K562 (cell line): ENCODE results near the gene CFAP251. TPM values are rescaled to one million over a fixed set of nuclear protein-coding genes. Genes with fewer than 3 reads are reported as not detected.

ENCODE experiments used
- ATAC-seq: fragments of 200-7000 bp; cut with Tn5 transposase; 3 replicates; pipeline ENCODE4 v1.9.1; 2020; ENCODE audit warnings: moderate library complexity
- BruUV-seq: library from RNA; stranded (reverse); fragments of 400-500 nt; replicated peaks from 2 replicates; lab custom pipeline; 2021; lab: Mats Ljungman, UMichigan
- CTCF ChIA-PET: fragments of 300-600 bp; formaldehyde crosslinking; extraction: SDS; loops from one replicate; lab custom pipeline; 2021; ENCODE audit warnings: low intra/inter-chr PET ratio; lab: Yijun Ruan, JAX
- POLR2A ChIA-PET: fragments of 300-600, 350-650 bp; sonication (Branson Sonifier 250); formaldehyde crosslinking; extraction: SDS; loops from one replicate; lab custom pipeline; 2021; ENCODE audit warnings: antibody characterized with exemption, inconsistent platforms; lab: Yijun Ruan, JAX
- DNase-seq, 4 experiments: peaks; one replicate each; pipeline versions ENCODE4 v3.0.0 to v3.0.0-alpha.2; 2011 to 2018; ENCODE audit warnings: low spot score in 3 of 4, mixed read lengths in 3 of 4; ENCODE audit errors: extremely low read depth in 1 of 4
- FAIRE-seq: peaks from 2 replicates; lab custom pipeline; 2011; peaks lifted over from hg19 to GRCh38; lab: Jason Lieb, UNC
- H2AFZ ChIP-seq: 2 replicates; pipeline ENCODE4 v1.6.0; 2011; ENCODE audit warnings: low read depth, low read length, control low read depth, inconsistent platforms
- H3K27ac ChIP-seq: fragments of 200-600 bp; 3 replicates; pipeline ENCODE4 v1.8.0; 2011; ENCODE audit warnings: low read depth, mild to moderate bottlenecking, control low read depth, inconsistent platforms, low read length, moderate library complexity, mixed read lengths; ENCODE audit errors: extremely low read depth
- H3K27me3 ChIP-seq, 2 experiments: fragments of 300-600 bp in 1 of 2; 2 replicates in 1 of 2; 3 replicates in 1 of 2; pipeline versions ENCODE4 v1.6.0 to v1.8.0; 2011; ENCODE audit warnings: inconsistent platforms in 2 of 2, low read length in 2 of 2, mild to moderate bottlenecking in 1 of 2, mixed read lengths in 1 of 2, moderate library complexity in 1 of 2; ENCODE audit not compliant: control insufficient read depth in 2 of 2, insufficient read depth in 2 of 2
- H3K36me3 ChIP-seq: fragments of 300-600 bp; 3 replicates; pipeline ENCODE4 v1.8.0; 2011; ENCODE audit warnings: mild to moderate bottlenecking, low read length, inconsistent platforms; ENCODE audit not compliant: control insufficient read depth, insufficient read depth
- H3K4me1 ChIP-seq, 2 experiments: fragments of 200-600 bp in 1 of 2; replicated peaks in 1 of 2; 2 replicates in 1 of 2; 3 replicates in 1 of 2; pipeline versions ENCODE4 v1.5.1 to v1.8.0; 2011; ENCODE audit warnings: inconsistent platforms in 2 of 2, low read length in 2 of 2, mild to moderate bottlenecking in 1 of 2, mixed read lengths in 1 of 2, moderate library complexity in 1 of 2; ENCODE audit not compliant: control insufficient read depth in 2 of 2, insufficient read depth in 2 of 2
- H3K4me2 ChIP-seq: 2 replicates; pipeline ENCODE4 v1.6.1; 2011; ENCODE audit warnings: low read length, control low read depth, inconsistent platforms, mixed read lengths; ENCODE audit not compliant: insufficient read depth
- H3K4me3 ChIP-seq: fragments of 200-600 bp; sonication (generic), shearing (Covaris generic); 2 replicates; pipeline ENCODE4 v1.5.1; 2016; ENCODE audit warnings: control low read depth, inconsistent platforms
- H3K79me2 ChIP-seq: fragments of 200-600 bp; 3 replicates; pipeline ENCODE4 v1.8.0; 2011; ENCODE audit warnings: low read length, inconsistent platforms; ENCODE audit not compliant: control insufficient read depth, insufficient read depth
- H3K9ac ChIP-seq, 2 experiments: 2 replicates each; pipeline versions ENCODE4 v1.6.0 to v1.6.1; 2011; ENCODE audit warnings: low read depth in 2 of 2, low read length in 2 of 2, control low read depth in 1 of 2, inconsistent platforms in 1 of 2, mild to moderate bottlenecking in 1 of 2, mixed read lengths in 1 of 2; ENCODE audit not compliant: insufficient read depth in 1 of 2
- H3K9me1 ChIP-seq: one replicate; pipeline ENCODE4 v1.6.0; 2011; ENCODE audit warnings: inconsistent platforms, mild to moderate bottlenecking, low read length, moderate library complexity; ENCODE audit not compliant: control insufficient read depth, insufficient read depth
- H3K9me3 ChIP-seq: replicated peaks from 2 replicates; pipeline ENCODE4 v1.5.1; 2011; ENCODE audit warnings: low read depth, low read length, inconsistent platforms; ENCODE audit not compliant: control insufficient read depth, insufficient read depth
- H4K20me1 ChIP-seq: replicated peaks from 2 replicates; pipeline ENCODE4 v1.6.1; 2011; ENCODE audit warnings: low read length, inconsistent platforms, mixed read lengths; ENCODE audit not compliant: control insufficient read depth, insufficient read depth
- ASH1L ChIP-seq: fragments of 450-650 bp; IDR thresholded peaks from 2 replicates; pipeline ENCODE4 v1.6.1; 2018; ENCODE audit warnings: borderline replicate concordance, mild to moderate bottlenecking, low read depth; ENCODE audit not compliant: partially characterized antibody
- DACH1 ChIP-seq: fragments of 450-650 bp; IDR thresholded peaks from 2 replicates; pipeline ENCODE4 v1.6.1; 2018; ENCODE audit not compliant: partially characterized antibody
- HOXB6 ChIP-seq: fragments of 250-450 bp; sonication (Bioruptor Pico); IDR thresholded peaks from 2 replicates; pipeline ENCODE4 v1.5.1; 2022; ENCODE audit warnings: mild to moderate bottlenecking, borderline replicate concordance
- MAFF ChIP-seq: IDR thresholded peaks from 2 replicates; pipeline ENCODE4 v1.6.1; 2012; ENCODE audit warnings: low read length, improper control_type of control experiment
- NR2F6 ChIP-seq: fragments of 450-650 bp; formaldehyde crosslinking; IDR thresholded peaks from 2 replicates; pipeline ENCODE4 v1.4.0; 2020; ENCODE audit warnings: mild to moderate bottlenecking
- RBM25 ChIP-seq: fragments of 200-400 bp; formaldehyde crosslinking; IDR thresholded peaks from 2 replicates; pipeline ENCODE4 v1.6.1; 2018; ENCODE audit warnings: low read length, low read depth, moderate library complexity; ENCODE audit not compliant: severe bottlenecking
- ZKSCAN1 ChIP-seq: fragments of 150-350 bp; IDR thresholded peaks from 2 replicates; pipeline ENCODE4 v1.6.1; 2016; ENCODE audit warnings: low read depth, low read length
- ZNF274 ChIP-seq: IDR thresholded peaks from 2 replicates; pipeline ENCODE4 v1.6.1; 2011; ENCODE audit warnings: low read depth, mild to moderate bottlenecking, low read length, moderate library complexity, borderline replicate concordance
- WGBS: fragments of 100-300 bp; shearing (Covaris generic); methylation state at CpG from one replicate; pipeline ENCODE4 v1.1.6; 2016; ENCODE audit warnings: low coverage, mixed read lengths; ENCODE audit not compliant: insufficient coverage; ENCODE audit errors: missing lambda C conversion rate; 5-methylcytosine and 5-hydroxymethylcytosine counted together
- in situ Hi-C: fragments of 300-500 bp; cut with MboI; formaldehyde crosslinking; loops from 4 replicates; pipeline ENCODE4 v1.15.0; 2018; ENCODE audit warnings: inconsistent platforms, mixed read lengths
- intact Hi-C: fragments of 100-400 bp; cut with micrococcal nuclease; formaldehyde crosslinking; loops from 2 replicates; pipeline ENCODE4 v1.14.2; 2022
- polyA plus RNA-seq, 8 experiments: library from polyadenylated mRNA; depleted of rRNA in 4 of 8; stranded (reverse) in 5 of 8; unstranded in 3 of 8; fragments of >200 nt; fragmentation: Nextera tagmentation in 2 of 8; fragmentation: Illumina TruSeq in 1 of 8; extraction: Ambion mirVana in 2 of 8; extraction: Trizol in 1 of 8; gene quantifications; 2 replicates each; pipeline versions ENCODE4 v1.2.1 to v1.2.3, GENCODE V29; 2011 to 2014; ENCODE audit warnings: inconsistent platforms in 1 of 8, missing spikeins in 1 of 8
- total RNA-seq, 7 experiments: library from RNA; depleted of rRNA in 6 of 7; stranded (reverse); fragments of >200 nt in 6 of 7; fragmentation: Illumina TruSeq in 2 of 7; extraction: Trizol in 2 of 7; gene quantifications; 2 replicates each; pipeline versions ENCODE4 v1.2.1 to v1.2.3, GENCODE V29; 2011 to 2021; ENCODE audit warnings: low replicate concordance in 1 of 7
- TF ChIP-seq, protein P1 (sequence below): fragments of 250-450 bp; sonication (Bioruptor Pico); IDR thresholded peaks from 2 replicates; pipeline ENCODE4 v1.5.0; 2022; ENCODE audit warnings: mild to moderate bottlenecking
- TF ChIP-seq, protein P2 (sequence below): fragments of 250-450 bp; sonication (Bioruptor Pico); IDR thresholded peaks from 2 replicates; pipeline ENCODE4 v1.5.0; 2021
- TF ChIP-seq, protein P3 (sequence below): IDR thresholded peaks from 2 replicates; pipeline ENCODE4 v1.6.1; 2011; ENCODE audit not compliant: insufficient read length; ENCODE audit errors: extremely low read depth
- TF ChIP-seq, protein P4 (sequence below): fragments of 200-800 bp; sonication (Bioruptor generic); IDR thresholded peaks from 2 replicates; pipeline ENCODE4 v1.6.1; 2017; ENCODE audit warnings: missing genetic modification characterization, missing compliant biosample characterization
- TF ChIP-seq, protein P5 (sequence below): fragments of 250-450 bp; sonication (Bioruptor Pico); IDR thresholded peaks from 2 replicates; pipeline ENCODE4 v1.4.0; 2020; ENCODE audit warnings: mild to moderate bottlenecking
- TF ChIP-seq, protein P6 (sequence below): fragments of 200-400 bp; formaldehyde crosslinking; IDR thresholded peaks from 2 replicates; pipeline ENCODE4 v1.6.1; 2017; ENCODE audit warnings: mild to moderate bottlenecking, low read depth, low read length, moderate library complexity

Gene CFAP251
- total and polyA plus RNA-seq, 9 of the 15 experiments (the other 6 are each of a cell fraction or from before 2014, with no cell fraction given): 16.6 to 31.0 (median 19.1) TPM

DNA sequence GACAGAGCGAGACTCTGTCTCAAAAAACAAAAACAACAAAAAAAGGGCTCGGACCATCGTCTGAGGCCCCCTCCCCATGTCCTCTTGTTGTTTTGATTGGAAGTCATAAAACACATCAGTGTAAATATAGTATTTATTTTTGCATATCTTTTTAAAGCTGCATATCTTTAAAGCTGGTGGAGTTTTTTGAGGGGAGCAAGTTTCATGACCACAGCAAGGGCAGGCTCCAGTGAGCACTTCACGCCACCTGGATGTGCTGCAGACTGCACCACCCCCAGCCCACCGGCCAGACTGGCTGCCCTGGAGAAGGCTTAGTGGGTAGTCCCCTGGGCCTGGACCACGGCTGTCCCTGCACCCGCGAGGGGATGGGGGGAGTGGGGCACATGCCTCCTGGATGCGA is 91.3 kb downstream of the CFAP251 start:
- intact Hi-C loops: no loop called here
- in situ Hi-C loops: no loop called here
- DNase-seq (no peak), ATAC-seq (no peak), FAIRE-seq (no peak)
- Histone ChIP-seq H4K20me1 (no peaks in the 10 kb centered on the region), H3K4me2 (no peak overlapping the region), H3K36me3 (no peaks in the 10 kb centered on the region), H3K9me3 (no peaks in the 10 kb centered on the region), H2AFZ (no peak overlapping the region), H3K9ac (0 out of 4 replicates have a peak overlapping the region, but pooled peaks of 1 of the 2 experiments have one; percentile 21), H3K4me3 (no peak overlapping the region), H3K4me1 (peaks cover 5 to 9% of the 10 kb centered on the region in 2 experiments), H3K79me2 (no peaks in the 10 kb centered on the region), H3K27me3 (peaks cover 5 to 15% of the 10 kb centered on the region in 2 experiments; a peak in 3 of 5 replicates), H3K27ac (no peak overlapping the region), H3K9me1 (no peaks in the 10 kb centered on the region)
- no TSS peak for BruUV-seq
- 26% methylated on average over 8 of the region's 9 CpGs for WGBS
- ChIA-PET CTCF (no interaction called here), POLR2A (no interaction called here)
- TF ChIP-seq ZKSCAN1: no peak
- no peak for TF ChIP-seq ZNF274
- no peak for TF ChIP-seq HOXB6 (CRISPR knock-in tag)
- TF ChIP-seq RBM25: no peak
- TF ChIP-seq, protein P1, sequence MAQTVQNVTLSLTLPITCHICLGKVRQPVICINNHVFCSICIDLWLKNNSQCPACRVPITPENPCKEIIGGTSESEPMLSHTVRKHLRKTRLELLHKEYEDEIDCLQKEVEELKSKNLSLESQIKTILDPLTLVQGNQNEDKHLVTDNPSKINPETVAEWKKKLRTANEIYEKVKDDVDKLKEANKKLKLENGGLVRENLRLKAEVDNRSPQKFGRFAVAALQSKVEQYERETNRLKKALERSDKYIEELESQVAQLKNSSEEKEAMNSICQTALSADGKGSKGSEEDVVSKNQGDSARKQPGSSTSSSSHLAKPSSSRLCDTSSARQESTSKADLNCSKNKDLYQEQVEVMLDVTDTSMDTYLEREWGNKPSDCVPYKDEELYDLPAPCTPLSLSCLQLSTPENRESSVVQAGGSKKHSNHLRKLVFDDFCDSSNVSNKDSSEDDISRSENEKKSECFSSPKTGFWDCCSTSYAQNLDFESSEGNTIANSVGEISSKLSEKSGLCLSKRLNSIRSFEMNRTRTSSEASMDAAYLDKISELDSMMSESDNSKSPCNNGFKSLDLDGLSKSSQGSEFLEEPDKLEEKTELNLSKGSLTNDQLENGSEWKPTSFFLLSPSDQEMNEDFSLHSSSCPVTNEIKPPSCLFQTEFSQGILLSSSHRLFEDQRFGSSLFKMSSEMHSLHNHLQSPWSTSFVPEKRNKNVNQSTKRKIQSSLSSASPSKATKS (CRISPR knock-in tag): no peak
- TF ChIP-seq, protein P2, sequence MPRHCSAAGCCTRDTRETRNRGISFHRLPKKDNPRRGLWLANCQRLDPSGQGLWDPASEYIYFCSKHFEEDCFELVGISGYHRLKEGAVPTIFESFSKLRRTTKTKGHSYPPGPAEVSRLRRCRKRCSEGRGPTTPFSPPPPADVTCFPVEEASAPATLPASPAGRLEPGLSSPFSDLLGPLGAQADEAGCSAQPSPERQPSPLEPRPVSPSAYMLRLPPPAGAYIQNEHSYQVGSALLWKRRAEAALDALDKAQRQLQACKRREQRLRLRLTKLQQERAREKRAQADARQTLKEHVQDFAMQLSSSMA: no peak
- no peak for TF ChIP-seq NR2F6 (CRISPR knock-in tag)
- no peak for TF ChIP-seq DACH1
- TF ChIP-seq, protein P3, sequence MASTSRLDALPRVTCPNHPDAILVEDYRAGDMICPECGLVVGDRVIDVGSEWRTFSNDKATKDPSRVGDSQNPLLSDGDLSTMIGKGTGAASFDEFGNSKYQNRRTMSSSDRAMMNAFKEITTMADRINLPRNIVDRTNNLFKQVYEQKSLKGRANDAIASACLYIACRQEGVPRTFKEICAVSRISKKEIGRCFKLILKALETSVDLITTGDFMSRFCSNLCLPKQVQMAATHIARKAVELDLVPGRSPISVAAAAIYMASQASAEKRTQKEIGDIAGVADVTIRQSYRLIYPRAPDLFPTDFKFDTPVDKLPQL: no peak
- no peak for TF ChIP-seq ASH1L
- TF ChIP-seq, protein P4, sequence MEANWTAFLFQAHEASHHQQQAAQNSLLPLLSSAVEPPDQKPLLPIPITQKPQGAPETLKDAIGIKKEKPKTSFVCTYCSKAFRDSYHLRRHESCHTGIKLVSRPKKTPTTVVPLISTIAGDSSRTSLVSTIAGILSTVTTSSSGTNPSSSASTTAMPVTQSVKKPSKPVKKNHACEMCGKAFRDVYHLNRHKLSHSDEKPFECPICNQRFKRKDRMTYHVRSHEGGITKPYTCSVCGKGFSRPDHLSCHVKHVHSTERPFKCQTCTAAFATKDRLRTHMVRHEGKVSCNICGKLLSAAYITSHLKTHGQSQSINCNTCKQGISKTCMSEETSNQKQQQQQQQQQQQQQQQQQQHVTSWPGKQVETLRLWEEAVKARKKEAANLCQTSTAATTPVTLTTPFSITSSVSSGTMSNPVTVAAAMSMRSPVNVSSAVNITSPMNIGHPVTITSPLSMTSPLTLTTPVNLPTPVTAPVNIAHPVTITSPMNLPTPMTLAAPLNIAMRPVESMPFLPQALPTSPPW: no peak
- TF ChIP-seq, protein P5, sequence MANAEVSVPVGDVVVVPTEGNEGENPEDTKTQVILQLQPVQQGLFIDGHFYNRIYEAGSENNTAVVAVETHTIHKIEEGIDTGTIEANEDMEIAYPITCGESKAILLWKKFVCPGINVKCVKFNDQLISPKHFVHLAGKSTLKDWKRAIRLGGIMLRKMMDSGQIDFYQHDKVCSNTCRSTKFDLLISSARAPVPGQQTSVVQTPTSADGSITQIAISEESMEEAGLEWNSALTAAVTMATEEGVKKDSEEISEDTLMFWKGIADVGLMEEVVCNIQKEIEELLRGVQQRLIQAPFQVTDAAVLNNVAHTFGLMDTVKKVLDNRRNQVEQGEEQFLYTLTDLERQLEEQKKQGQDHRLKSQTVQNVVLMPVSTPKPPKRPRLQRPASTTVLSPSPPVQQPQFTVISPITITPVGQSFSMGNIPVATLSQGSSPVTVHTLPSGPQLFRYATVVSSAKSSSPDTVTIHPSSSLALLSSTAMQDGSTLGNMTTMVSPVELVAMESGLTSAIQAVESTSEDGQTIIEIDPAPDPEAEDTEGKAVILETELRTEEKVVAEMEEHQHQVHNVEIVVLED: no peak
- TF ChIP-seq MAFF: no peak
- TF ChIP-seq, protein P6, sequence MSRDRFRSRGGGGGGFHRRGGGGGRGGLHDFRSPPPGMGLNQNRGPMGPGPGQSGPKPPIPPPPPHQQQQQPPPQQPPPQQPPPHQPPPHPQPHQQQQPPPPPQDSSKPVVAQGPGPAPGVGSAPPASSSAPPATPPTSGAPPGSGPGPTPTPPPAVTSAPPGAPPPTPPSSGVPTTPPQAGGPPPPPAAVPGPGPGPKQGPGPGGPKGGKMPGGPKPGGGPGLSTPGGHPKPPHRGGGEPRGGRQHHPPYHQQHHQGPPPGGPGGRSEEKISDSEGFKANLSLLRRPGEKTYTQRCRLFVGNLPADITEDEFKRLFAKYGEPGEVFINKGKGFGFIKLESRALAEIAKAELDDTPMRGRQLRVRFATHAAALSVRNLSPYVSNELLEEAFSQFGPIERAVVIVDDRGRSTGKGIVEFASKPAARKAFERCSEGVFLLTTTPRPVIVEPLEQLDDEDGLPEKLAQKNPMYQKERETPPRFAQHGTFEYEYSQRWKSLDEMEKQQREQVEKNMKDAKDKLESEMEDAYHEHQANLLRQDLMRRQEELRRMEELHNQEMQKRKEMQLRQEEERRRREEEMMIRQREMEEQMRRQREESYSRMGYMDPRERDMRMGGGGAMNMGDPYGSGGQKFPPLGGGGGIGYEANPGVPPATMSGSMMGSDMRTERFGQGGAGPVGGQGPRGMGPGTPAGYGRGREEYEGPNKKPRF: no peak
